GM18499 (cell line): ENCODE measurements around the gene SIRT4.

Experiments used
- ATAC-seq: cut with Tn5 transposase; IDR thresholded peaks from one replicate; pipeline ENCODE4 v1.9.1; 2021; ENCODE audit warnings: moderate number of reproducible peaks; ENCODE audit not compliant: insufficient read depth, unreplicated experiment

Gene SIRT4

GRCh38 chr12:120276734-120277133, 25.4 kb upstream of the SIRT4 start:
- ATAC-seq = no peak

DNA sequence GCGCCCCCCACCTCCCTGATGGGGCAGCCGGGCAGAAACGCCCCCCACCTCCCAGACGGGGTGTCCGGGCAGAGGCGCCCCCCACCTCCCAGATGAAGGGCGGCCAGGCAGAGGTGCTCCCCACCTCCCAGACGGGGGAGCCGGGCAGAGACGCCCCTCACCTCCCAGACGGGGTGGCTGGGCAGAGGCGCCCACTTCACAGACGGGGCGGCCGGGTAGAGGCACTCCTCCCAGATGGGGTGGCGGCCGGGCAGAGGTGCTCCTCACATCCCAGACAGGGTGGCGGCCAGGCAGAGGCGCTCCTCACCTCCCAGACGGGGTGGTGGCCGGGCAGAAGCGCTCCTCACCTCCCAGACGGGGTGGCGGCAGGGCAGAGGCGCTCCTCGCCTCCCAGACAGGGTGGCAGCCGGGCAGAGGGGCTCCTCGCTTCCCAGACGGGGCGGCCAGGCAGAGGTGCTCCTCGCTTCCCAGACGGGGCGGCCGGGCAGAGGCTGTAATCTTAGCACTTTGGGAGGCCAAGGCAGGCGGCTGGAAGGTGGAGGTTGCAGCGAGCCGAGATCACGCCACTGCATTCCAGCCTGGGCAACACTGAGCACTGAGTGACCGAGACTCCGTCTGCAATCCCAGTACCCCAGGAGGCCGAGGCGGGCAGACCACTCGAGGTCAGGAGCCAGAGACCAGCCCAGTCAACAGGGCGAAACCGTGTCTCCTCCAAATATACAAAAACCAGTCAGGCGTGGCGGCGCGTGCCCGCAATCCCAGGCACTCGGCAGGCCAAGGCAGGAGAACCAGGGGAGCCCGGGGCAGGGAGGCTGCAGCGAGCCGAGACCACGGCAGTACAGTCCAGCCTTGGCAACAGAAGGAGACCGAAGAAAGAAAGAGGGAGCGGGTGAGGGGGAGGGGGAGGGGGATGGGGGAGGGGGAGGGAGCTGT, 23.7 kb upstream of the SIRT4 start:
- no peak for ATAC-seq

GRCh38 chr12:120283318-120283717, 18.8 kb upstream of the SIRT4 start:
- no peak for ATAC-seq

DNA sequence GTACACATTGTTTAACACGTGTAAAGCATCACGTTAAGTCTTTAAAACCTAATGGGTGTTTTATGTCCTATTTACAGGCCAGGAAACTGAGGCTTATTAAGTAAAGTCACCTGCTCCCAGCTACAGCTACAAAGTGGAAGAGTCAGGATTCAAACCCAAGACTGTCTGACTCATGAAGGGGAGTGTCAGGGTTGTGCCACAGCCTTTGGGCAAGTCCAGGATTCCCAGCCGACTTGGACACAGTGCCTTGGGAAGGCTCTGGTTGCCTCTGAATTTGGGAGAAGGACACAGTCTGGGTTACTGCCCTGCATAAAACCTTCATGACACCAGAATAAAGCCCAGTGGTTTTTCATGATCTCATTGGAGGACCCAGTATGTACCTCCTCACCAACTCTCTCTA, 17.7 kb upstream of the SIRT4 start:
- no peak for ATAC-seq

DNA sequence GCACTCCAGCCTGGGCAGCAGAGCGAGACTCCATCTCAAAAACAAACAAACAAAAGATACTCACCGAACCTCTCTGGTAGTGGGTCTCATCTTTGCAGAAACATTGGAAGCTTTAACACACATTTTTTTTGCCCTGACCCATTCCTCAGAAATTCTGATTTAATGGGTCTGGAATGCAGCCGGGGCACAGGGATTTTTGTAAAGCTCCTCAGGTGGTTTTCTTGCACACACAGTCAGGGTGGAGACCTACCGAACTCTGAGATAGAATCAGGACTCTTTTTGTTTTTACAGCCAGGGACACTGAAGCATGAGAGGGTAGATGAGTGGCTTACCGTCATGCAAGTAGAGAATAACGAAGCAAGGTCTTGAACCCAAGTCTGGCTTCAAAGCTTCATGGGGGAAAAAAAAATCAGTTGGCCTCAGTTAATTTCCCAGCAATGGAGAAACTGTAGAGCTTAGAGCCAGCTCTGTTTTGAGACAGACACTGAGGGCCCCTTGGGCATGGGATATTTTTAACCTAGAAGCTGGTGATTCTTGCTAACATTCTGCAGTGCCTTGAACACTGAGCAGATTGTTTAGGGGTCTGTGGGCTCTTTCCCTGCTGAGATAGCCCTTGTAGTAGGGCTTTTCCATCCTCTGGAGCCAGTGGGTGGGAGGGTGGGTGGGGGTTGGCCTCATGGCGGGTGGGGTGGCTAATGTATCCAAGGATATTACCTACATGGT, 15.2 kb upstream of the SIRT4 start:
- ATAC-seq = no peak

DNA sequence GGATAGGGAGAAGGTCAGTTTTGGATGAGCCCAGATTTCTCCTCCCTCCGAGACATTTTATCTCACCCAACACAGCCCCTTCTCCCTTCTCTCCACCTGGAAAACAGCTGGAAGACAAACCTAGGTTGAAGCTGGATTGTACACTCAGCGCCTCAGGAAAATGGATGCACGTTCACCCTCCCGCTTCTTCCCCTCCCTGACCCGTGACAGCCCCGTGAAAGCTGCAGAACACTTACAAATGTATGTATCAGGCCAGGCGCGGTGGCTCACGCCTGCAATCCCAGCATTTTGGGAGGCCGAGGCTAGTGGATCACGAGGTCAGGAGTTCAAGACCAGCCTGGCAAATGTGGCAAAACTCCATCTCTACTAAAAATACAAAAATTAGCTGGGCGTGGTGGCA, 14.6 kb upstream of the SIRT4 start:
- ATAC-seq = no peak

DNA sequence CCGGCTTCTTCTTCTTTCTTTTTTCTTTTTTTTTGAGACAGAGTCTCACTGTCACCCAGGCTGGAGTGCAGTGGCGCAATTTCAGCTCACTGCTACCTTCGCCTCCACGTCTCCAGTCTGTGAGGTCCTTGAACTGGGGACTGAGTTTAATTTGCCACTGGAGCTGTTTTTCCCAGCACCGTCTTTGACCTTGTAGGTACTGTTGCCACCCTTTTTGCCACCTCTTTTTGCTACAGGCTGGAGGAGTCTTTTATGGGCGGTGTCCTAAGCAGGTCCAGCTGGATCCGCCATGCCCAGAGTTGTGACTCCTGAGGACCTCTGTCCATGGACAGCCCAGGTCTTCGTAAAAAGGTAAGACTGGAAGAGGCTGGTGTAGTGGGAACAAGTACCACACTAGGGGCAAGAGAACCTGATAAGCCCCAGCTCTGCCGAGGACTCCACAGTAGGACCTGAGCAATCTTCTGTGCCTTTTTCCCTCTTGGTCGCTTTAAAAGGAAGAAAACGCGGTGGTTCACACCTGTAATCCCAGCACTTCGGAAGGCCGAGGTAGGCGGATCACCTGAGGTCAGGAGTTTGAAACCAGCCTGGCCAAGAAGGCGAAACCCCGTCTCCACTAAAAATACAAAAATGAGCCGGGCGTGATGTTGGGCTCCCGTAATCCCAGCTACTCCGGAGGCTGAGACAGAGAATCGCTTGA, 11.4 kb upstream of the SIRT4 start:
- ATAC-seq = no peak

- no peak for ATAC-seq
Observed at GRCh38 chr12:120292411-120292660, 9.8 kb upstream of the SIRT4 start.

DNA sequence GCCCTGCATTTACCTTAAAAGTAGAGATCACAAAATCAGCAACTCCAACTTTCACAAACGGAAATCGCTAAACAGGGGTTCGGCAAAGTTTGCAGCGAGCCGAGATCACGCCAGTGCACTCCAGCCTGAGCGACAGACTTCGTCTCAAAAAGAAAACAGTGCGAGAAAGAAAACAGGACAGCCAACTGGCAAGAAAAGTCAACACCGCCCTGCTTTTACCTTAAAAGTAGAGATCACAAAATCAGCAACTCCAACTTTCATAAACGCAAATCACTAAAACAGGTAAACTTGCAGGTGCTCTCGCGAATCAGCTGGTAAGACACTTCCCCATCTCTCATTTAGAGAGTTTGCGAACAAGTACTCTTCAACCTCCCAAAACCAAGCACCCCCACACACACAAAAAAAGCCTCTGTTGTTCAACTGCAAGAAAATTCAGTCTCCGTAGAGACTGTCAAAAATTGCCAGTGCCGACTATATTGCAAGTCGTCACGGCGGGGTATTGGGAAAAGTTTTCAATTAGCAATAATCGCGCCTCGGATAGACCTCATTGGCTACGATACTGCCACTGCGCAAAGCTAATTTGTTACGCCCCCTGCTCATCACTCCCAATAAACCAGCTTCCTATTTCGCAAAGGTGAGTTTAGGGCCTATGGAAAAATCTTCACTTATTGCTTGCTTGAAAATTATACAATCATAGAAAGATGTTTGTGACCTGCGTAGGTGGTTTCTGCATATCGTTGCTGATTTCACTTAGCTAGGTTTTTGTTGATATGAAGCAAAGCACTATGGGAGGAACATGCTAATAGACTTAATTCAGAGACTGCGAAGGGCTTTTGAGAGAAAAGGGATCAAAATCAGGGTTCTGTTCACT, 9.2 kb upstream of the SIRT4 start, which contains the start of gene RNU4-1:
TSS of gene RNU4-1 (minus strand) at position 577 of the 871 bp plus-strand sequence.
- no peak for ATAC-seq

DNA sequence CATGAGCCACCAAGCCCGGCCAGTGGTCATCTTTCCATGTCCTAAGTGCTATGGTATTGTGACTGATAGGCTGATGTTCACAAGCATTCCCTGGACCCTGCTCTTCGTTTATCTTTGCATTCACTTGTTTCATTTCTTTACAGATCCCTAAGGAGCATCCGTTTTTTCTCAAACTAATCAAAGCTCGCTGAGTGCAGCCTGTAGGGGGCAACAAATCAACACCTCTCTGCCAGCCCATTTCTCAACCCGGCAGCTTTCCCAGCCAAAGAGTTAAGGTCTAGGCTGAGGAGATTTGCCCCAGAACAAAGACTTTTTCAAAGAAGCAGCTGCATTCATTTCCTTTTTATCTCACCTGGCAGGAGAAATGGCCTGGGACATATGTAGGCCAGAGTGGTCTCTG, 12.1 kb downstream of the SIRT4 start:
- ATAC-seq = no peak

DNA sequence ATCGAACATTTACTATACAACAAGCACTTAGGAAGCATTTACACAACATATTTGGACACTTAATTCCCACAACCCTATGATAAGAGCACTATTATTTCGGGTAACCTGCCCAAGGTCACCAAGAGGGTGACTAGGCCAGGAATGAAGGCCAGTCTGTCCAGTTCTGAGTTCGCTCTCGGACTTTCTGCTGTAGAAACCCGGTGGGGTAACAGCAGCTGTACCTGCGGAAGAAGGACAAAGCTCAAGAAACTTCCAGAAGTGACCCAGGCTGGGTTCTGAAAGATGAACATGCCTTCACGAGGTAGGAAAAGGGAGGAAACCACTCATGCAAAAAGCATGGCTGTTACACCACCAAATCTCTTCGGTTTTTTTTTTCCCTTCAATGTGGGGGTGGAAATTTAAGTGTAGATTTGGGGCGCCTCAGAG, 14.7 kb downstream of the SIRT4 start:
- no peak for ATAC-seq

- ATAC-seq = peak; percentile 95
Observed at GRCh38 chr12:120317224-120318105, 15.3 kb downstream of the SIRT4 start.

DNA sequence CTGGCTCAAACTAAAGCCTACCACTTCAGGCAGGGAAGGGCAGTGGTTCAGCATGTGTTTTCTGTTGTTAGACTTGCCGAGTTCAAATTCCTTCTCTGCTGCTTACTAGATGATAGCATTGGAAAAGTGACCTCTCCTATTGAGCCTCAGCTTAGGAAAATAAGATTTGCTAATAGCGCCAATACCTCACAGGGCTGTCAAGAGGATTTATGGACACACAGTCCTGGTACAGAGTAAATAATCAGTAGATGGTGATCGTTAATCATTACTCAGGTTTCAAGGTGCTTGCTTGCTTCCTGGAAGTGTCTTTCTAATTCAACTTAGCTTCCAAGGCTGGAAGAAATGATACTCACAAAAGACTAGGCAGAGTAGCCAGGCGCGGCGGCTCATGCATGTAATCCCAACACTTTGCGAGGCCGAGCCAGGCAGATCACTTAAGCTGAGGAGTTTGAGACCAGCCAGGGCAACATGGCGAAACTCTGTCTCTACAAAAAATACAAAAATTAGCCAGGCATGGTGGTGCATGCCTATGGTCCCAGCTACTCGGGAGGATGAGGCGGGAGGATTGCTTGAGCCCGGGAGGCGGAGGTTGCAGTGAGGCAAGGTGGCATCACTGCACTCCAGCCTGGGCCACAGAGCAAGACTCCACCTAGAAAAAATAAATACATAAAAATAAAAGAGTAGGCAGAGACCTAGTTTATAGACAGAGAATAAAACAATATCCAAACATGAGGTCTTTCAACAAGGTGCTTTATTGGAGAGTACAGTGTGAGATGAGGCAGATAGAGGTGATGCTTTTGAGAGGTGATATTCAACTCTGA, 19.5 kb downstream of the SIRT4 start:
- ATAC-seq = no peak

- ATAC-seq = no peak
Observed at GRCh38 chr12:120323772-120324171, 21.7 kb downstream of the SIRT4 start.

- ATAC-seq = no peak
Observed at GRCh38 chr12:120324841-120325417, 22.8 kb downstream of the SIRT4 start.

DNA sequence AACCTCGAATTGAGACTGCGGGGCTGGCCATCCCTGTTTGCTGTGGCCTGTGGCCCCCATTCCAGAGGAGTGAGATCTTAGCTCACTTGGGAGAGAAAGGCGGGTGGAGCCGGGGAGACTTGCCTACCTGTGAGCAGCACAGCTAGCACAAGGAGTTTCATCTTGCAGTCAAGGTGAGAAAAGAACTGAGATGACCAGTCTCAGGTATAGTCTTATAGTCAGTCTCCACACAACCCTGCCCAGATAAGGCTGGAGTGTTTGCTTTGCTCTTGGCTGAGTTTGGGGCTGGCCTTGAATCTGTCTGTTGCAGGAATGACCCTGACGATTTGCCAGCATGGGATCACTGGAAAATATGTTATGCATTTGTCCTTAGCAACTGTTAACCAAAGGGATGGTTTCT, 25.5 kb downstream of the SIRT4 start, which contains the start of gene PLA2G1B:
TSS of gene PLA2G1B (minus strand) at position 187 of the 400 bp plus-strand sequence. CDS start at position 161, 26 bp downstream.
- ATAC-seq = no peak

GRCh38 chr12:120328228-120328627, 26.1 kb downstream of the SIRT4 start:
- ATAC-seq = no peak

DNA sequence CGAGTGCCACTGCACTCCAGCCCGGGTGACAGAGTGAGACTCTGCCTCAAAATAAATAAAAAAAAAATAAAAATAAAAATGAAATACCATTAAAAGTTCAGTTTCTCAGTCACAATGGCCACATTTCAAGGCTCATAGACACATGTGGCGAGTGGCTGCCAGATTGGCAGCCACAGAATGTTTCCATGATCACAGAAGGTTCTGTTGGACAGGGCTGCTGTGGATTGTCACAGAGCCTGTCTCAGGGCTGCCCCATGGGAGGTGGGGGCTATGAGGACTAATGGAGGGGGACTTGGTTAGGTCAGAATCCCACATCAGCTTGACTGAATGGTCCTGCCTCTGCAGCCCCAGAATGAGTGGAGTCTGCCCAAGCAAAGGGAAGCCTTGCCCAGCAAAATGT, 29.3 kb downstream of the SIRT4 start:
- no peak for ATAC-seq
